Measurements from ENCODE around the gene KDM7A. TPM values are rescaled to one million over a fixed set of nuclear protein-coding genes. Genes with fewer than 3 reads are reported as not detected.

Gene KDM7A
- total RNA-seq, 2 experiments from 2014 or later: 3.3 TPM

- TF ChIP-seq CTCF (conservative IDR thresholded peaks at IDR 0.05; ENCODE audit: low read length): no peak
- no peak for TF ChIP-seq EZH2phosphoT487 (IDR thresholded peaks at IDR 0.05; ENCODE audit: borderline replicate concordance, low read depth, low read length)
- Histone ChIP-seq H3K36me3 (ENCODE audit: insufficient read depth, low read length) (no peaks in the 10 kb centered on the region), H3K9me3 (ENCODE audit: low read length) (no peaks in the 10 kb centered on the region), H3K79me2 (ENCODE audit: insufficient read depth, low read depth, low read length) (no peaks in the 10 kb centered on the region), H3K4me2 (ENCODE audit: low read length) (no peak overlapping the region), H3K4me1 (ENCODE audit: insufficient read depth, low read length, poor library complexity, severe bottlenecking) (peaks cover 10% of the 10 kb centered on the region), H4K20me1 (ENCODE audit: insufficient read depth, low read length) (no peaks in the 10 kb centered on the region), H2AFZ (ENCODE audit: low read length) (no peak overlapping the region), H3K9me2 (ENCODE audit: insufficient read depth, low read length) (no peaks in the 10 kb centered on the region), H3K27ac (ENCODE audit: low read depth, low read length, poor library complexity, severe bottlenecking) (no peak overlapping the region), H3K4me3 (ENCODE audit: low read depth, low read length, poor library complexity, severe bottlenecking) (no peak overlapping the region)
- ChIA-PET POLR2A (no interaction called here), CTCF (ENCODE audit: unreplicated experiment) (no interaction called here)
- BruUV-seq (replicated peaks): no TSS peak
- DNase-seq (ENCODE audit: low spot score): no peak
- intact Hi-C loops (cut with micrococcal nuclease; ENCODE audit: unreplicated experiment): no loop called here
These were observed 46.9 kb upstream of the KDM7A start for GRCh38 chr7:140223515-140224221.

GRCh38 chr7:140222814-140223213, 46.0 kb upstream of the KDM7A start:
- intact Hi-C loops (cut with micrococcal nuclease; ENCODE audit: unreplicated experiment): no loop called here
- ChIA-PET CTCF (ENCODE audit: unreplicated experiment) (no interaction called here), POLR2A (interaction anchor here (0.7 kb wide), 1 partner anchor 160 kb away, joined by 3 read pairs; no protein-coding TSS in a partner anchor)
- peaks cover 10% of the 10 kb centered on the region for H3K4me1 ChIP-seq (ENCODE audit: insufficient read depth, low read length, poor library complexity, severe bottlenecking)
- no peak overlapping the region for H3K4me3 ChIP-seq (ENCODE audit: low read depth, low read length, poor library complexity, severe bottlenecking)
- H3K9me2 ChIP-seq (ENCODE audit: insufficient read depth, low read length): no peaks in the 10 kb centered on the region
- H2AFZ ChIP-seq (ENCODE audit: low read length): no peak overlapping the region
- H3K9me3 ChIP-seq (ENCODE audit: low read length): no peaks in the 10 kb centered on the region
- DNase-seq (ENCODE audit: low spot score): peak; percentile 40
- H3K36me3 ChIP-seq (ENCODE audit: insufficient read depth, low read length): no peaks in the 10 kb centered on the region
- TF ChIP-seq CTCF (conservative IDR thresholded peaks at IDR 0.05; ENCODE audit: low read length): no peak
- TF ChIP-seq EZH2phosphoT487 (IDR thresholded peaks at IDR 0.05; ENCODE audit: borderline replicate concordance, low read depth, low read length): no peak
- H3K4me2 ChIP-seq (ENCODE audit: low read length): peak overlapping the region; percentile 44; the same call in 1 of the 2 replicates
- no peaks in the 10 kb centered on the region for H3K79me2 ChIP-seq (ENCODE audit: insufficient read depth, low read depth, low read length)
- H4K20me1 ChIP-seq (ENCODE audit: insufficient read depth, low read length): no peaks in the 10 kb centered on the region
- BruUV-seq (replicated peaks): no TSS peak
- H3K27ac ChIP-seq (ENCODE audit: low read depth, low read length, poor library complexity, severe bottlenecking): no peak overlapping the region

Measured in OCI-LY7 (cell line).